ENCODE results near the gene NUDCD3. TPM values are rescaled to one million over a fixed set of nuclear protein-coding genes. Genes with fewer than 3 reads are reported as not detected.
A peak's percentile ranks its signal among the peaks of the same experiment; 100 is the strongest.

Gene NUDCD3
- total and polyA plus RNA-seq, 4 donors, result 15.4 to 30.7 (median 24.3) TPM

- 55% methylated on average over 2 of the region's 2 CpGs for WGBS
- no peaks in the 10 kb centered on the region for H3K36me3 ChIP-seq (ENCODE audit: control insufficient read depth in 4 of 4, insufficient read depth in 3 of 4, low read depth in 1 of 4, low read length in 3 of 4)
- TF ChIP-seq ATF3 (IDR thresholded peaks at IDR 0.05), result no peak
- TF ChIP-seq GABPA (IDR thresholded peaks at IDR 0.05 in 1 of 2, conservative IDR thresholded peaks at IDR 0.05 in 1 of 2), result no peak
- TF ChIP-seq FOXA1 (IDR thresholded peaks at IDR 0.05), result no peak
- no peak for TF ChIP-seq ZBTB33 (IDR thresholded peaks at IDR 0.05)
- TF ChIP-seq HNF4A (conservative IDR thresholded peaks at IDR 0.05), result no peak
- no peak for TF ChIP-seq HNF4G (IDR thresholded peaks at IDR 0.05)
- TF ChIP-seq EGR1 (IDR thresholded peaks at IDR 0.05; ENCODE audit: low read depth in 2 of 2), result no peak
- no peak for TF ChIP-seq REST (IDR thresholded peaks at IDR 0.05)
- TF ChIP-seq SP1 (IDR thresholded peaks at IDR 0.05), result no peak
- no peak overlapping the region for H3K4me3 ChIP-seq (ENCODE audit: low read depth in 1 of 3, low read length in 3 of 3)
- no peaks in the 10 kb centered on the region for H3K27me3 ChIP-seq (ENCODE audit: control insufficient read depth in 4 of 4, insufficient read depth in 4 of 4, low read length in 3 of 4)
- no peak for DNase-seq (ENCODE audit: low spot score)
- H3K9me3 ChIP-seq (ENCODE audit: control insufficient read depth in 4 of 4, low read length in 3 of 4), result peaks cover 0 to 2% (median 0%) of the 10 kb centered on the region in 4 donors
- no peaks in the 10 kb centered on the region for H3K4me1 ChIP-seq (ENCODE audit: control insufficient read depth in 4 of 4, insufficient read depth in 4 of 4, low read length in 3 of 4)
- H3K9ac ChIP-seq (ENCODE audit: low read depth in 1 of 2, low read length in 2 of 2), result no peak overlapping the region
- H3K27ac ChIP-seq (ENCODE audit: low read depth in 1 of 2, low read length in 2 of 2), result no peak overlapping the region
Measured at GRCh38 chr7:44353668-44354067, 136.8 kb downstream of the NUDCD3 start.

- DNase-seq (ENCODE audit: low spot score), result no peak
- Histone ChIP-seq H3K4me1 (ENCODE audit: control insufficient read depth in 4 of 4, insufficient read depth in 4 of 4, low read length in 3 of 4) (no peaks in the 10 kb centered on the region), H3K27me3 (ENCODE audit: control insufficient read depth in 4 of 4, insufficient read depth in 4 of 4, low read length in 3 of 4) (no peaks in the 10 kb centered on the region), H3K27ac (ENCODE audit: low read depth in 1 of 2, low read length in 2 of 2) (no peak overlapping the region), H3K4me3 (ENCODE audit: low read depth in 1 of 3, low read length in 3 of 3) (no peak overlapping the region), H3K9ac (ENCODE audit: low read depth in 1 of 2, low read length in 2 of 2) (no peak overlapping the region), H3K9me3 (ENCODE audit: control insufficient read depth in 4 of 4, low read length in 3 of 4) (peaks cover 0 to 2% (median 0%) of the 10 kb centered on the region in 4 donors), H3K36me3 (ENCODE audit: control insufficient read depth in 4 of 4, insufficient read depth in 3 of 4, low read depth in 1 of 4, low read length in 3 of 4) (no peaks in the 10 kb centered on the region)
- TF ChIP-seq YY1 (IDR thresholded peaks at IDR 0.05) (no peak), NR2F2 (IDR thresholded peaks at IDR 0.05) (no peak)
- WGBS, result 87% methylated on average over 9 of the region's 9 CpGs
Measured at GRCh38 chr7:44348851-44349781, 141.3 kb downstream of the NUDCD3 start.

GRCh38 chr7:44348300-44348699 is 142.2 kb downstream of the NUDCD3 start:
- Histone ChIP-seq H3K4me3 (ENCODE audit: low read depth in 1 of 3, low read length in 3 of 3) (no peak overlapping the region), H3K27ac (ENCODE audit: low read depth in 1 of 2, low read length in 2 of 2) (no peak overlapping the region), H3K9me3 (ENCODE audit: control insufficient read depth in 4 of 4, low read length in 3 of 4) (no peaks in the 10 kb centered on the region), H3K27me3 (ENCODE audit: control insufficient read depth in 4 of 4, insufficient read depth in 4 of 4, low read length in 3 of 4) (no peaks in the 10 kb centered on the region), H3K9ac (ENCODE audit: low read depth in 1 of 2, low read length in 2 of 2) (no peak overlapping the region), H3K36me3 (ENCODE audit: control insufficient read depth in 4 of 4, insufficient read depth in 3 of 4, low read depth in 1 of 4, low read length in 3 of 4) (no peaks in the 10 kb centered on the region), H3K4me1 (ENCODE audit: control insufficient read depth in 4 of 4, insufficient read depth in 4 of 4, low read length in 3 of 4) (no peaks in the 10 kb centered on the region)
- 95% methylated on average over 2 of the region's 2 CpGs for WGBS
- no peak for DNase-seq (ENCODE audit: low spot score)
- TF ChIP-seq RAD21 (IDR thresholded peaks at IDR 0.05) (peak; percentile 15 to 27), CTCF (IDR thresholded peaks at IDR 0.05; ENCODE audit: low read depth, low read length, missing input control) (peak; percentile 10), HNF4G (IDR thresholded peaks at IDR 0.05) (no peak), HNF4A (conservative IDR thresholded peaks at IDR 0.05) (no peak), GABPA (IDR thresholded peaks at IDR 0.05 in 1 of 2, conservative IDR thresholded peaks at IDR 0.05 in 1 of 2) (no peak), RXRA (IDR thresholded peaks at IDR 0.05) (no peak), FOXA1 (IDR thresholded peaks at IDR 0.05) (no peak), EGR1 (IDR thresholded peaks at IDR 0.05; ENCODE audit: low read depth in 2 of 2) (no peak), MAX (IDR thresholded peaks at IDR 0.05) (no peak), JUND (IDR thresholded peaks at IDR 0.05) (no peak)

Data from liver (tissue), 9 donors.